GM18951 (cell line): ENCODE data around the gene ANKLE1.
"Not testable (repeated sequence)": the region's sequence is repeated elsewhere in the genome, so short reads cannot be mapped to it uniquely, and the experiment has no call there.

Experiments
- POLR2A ChIP-seq: IDR thresholded peaks from 4 replicates; pipeline ENCODE4 v1.6.1; 2011; ENCODE audit warnings: mild to moderate bottlenecking; ENCODE audit not compliant: insufficient read length, insufficient read depth; ENCODE audit errors: extremely low read depth
- in situ Hi-C: fragments of 300-500 bp; cut with MboI; formaldehyde crosslinking; loops from one replicate; pipeline ENCODE4 v1.12.0; 2022; ENCODE audit warnings: low sequenced_read_pairs, mixed read lengths, inconsistent platforms; ENCODE audit not compliant: unreplicated experiment

The ANKLE1 gene

DNA sequence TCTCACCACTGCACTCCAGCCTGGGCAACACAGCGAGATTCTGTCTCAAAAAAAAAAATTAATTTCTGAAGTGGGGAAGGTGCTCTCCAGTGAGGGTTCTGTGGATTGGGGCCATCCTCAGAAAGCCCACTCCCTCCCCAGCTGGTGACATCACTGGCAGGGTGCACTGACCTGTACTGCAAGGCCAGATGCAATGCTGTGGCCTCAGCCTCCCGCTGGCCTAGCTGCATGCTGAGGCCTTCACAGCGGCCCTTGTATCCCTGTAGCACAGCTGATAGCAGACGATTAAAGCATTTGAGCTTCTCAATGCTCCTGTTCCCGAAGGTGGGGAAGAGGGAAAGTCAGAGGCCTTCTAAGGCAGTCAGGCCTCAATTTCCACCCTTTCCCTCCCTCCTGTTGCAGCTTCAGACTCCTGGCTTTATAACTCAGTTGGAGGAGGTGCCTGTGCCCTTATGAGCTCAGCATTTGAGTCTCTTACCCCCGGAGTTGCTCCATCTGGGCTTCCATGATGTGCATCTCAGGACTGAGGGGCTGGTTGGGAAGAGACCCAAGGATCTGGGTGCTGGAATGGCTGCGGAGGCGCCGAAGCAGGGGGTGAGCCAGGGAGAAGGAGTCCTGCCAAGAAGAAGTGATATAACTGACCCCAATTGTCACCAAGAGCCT, 22.5 kb upstream of the ANKLE1 start:
- in situ Hi-C loops = no loop called here

GRCh38 chr19:17259934-17260333, 21.8 kb upstream of the ANKLE1 start:
- no peak for TF ChIP-seq POLR2A
- in situ Hi-C loops = no loop called here

More for the DNA sequence above, 22.5 kb upstream of the ANKLE1 start:
- TF ChIP-seq POLR2A = no peak

DNA sequence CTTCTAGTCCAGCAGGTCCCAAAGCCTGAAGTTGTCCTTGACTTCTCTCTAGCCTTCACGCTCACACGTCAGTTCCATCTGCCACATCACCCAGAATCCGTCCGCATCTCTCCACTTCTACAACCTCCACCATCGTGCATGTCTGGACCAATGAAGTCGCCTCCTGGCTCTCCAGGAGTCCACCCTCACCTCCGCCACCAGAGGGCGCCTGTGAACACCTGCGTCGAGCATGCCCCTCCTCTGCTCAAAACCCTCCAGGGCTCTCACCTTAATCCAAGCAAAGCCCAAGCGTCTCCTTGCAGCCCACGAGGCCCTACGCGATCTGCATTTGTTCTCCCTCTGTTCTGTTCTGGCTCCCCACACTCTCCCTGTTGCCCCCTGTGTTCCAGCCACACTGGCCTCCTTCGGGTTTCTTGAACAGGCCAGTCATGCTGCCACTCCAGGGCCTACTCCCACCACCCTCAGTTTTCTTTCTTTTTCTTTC, 20.8 kb upstream of the ANKLE1 start:
- no peak for TF ChIP-seq POLR2A
- in situ Hi-C loops = no loop called here

GRCh38 chr19:17262557-17262956, 19.1 kb upstream of the ANKLE1 start:
- no peak for TF ChIP-seq POLR2A
- in situ Hi-C loops = no loop called here

DNA sequence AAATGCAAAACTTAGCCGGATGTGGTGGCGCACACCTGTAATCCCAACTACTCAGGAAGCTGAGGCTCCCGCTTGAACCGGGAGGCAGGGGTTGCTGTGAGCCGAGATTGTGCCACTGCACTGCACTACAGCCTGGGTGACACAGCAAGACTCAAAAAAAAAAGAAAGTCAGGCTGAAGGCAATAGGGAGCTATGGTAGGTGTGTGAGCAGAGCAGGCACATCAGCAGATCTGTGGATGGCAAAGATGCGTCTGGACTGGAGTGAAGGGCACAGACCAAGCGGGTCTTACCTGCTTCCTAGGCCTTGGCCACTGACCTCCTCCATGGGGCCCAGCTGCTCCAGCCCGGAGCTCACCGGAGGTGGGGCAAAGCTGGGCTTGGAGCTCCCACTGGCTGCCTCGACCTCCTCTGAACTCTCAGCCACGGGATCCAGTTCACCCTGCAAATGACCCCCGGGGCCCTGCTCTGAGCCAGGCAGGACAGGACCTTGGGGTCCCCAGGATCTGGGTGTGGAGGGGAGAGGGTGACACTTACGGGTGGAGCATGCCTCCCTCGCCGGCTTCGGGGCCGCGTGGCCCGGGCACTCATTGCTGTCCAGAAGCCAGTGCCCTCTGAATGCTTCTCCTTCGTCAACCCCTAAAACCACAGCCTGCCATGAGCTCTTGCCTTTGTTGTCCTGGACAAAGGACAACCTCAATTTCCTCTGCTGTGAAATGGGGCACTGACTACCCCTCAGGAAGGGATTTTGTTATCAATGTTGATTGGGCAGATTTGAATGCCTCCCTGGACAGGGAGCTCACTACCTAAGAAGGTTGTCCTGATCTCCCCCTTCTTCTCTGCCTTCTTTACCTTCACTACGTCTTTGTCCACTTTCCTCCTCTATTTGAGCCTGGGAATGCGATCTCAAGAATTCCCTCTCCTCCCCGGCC, 17.7 kb upstream of the ANKLE1 start:
- in situ Hi-C loops = no loop called here
- TF ChIP-seq POLR2A = no peak

- in situ Hi-C loops = no loop called here
- TF ChIP-seq POLR2A = no peak
These were observed 17.1 kb upstream of the ANKLE1 start, which contains the start of gene USHBP1 for GRCh38 chr19:17264641-17264979. Gene USHBP1 (minus strand): TSS chr19:17264745. CDS start chr19:17264299, 446 bp downstream.

DNA sequence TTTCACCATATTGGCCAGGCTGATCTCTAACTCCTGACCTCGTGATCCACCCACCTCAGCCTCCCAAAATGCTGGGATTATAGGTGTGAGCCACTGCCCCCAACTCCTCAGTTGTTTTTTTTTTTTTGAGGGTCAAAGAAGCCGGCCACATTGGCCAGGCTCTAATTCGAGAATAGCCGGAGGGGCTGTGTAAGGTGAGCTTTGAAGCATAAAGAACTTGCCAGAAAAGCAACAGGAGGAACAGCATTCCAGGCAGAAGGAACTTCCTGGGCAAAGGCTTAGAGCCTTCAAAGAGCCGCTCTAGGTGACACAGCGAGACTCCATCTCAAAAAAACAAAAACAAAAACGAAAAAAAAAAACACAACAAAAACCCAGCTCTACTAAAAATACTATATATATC, 15.7 kb upstream of the ANKLE1 start:
- in situ Hi-C loops = no loop called here
- TF ChIP-seq POLR2A = no peak

DNA sequence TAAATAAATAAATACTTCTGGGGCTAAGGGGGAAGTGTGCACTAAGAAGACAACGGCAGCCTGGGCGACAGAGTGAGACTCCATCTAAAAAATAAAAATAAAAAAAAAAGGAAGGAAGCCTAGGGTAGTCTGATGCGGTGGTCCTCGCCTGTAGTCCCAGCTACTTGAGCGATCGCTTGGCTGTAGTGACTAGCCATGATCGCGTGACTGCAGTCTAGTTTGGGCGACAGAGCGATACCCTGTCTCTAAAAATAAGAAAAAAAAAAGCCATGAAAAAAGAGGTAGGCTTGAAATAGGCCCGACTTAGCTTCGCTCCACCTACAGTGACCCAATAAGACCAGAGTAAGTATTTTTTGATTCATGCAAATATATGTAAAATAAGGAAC, 15.1 kb upstream of the ANKLE1 start:
- TF ChIP-seq POLR2A = peak; percentile 38
- in situ Hi-C loops = no loop called here

- in situ Hi-C loops = no loop called here
- peak; percentile 76 for TF ChIP-seq POLR2A
These were observed 14.5 kb upstream of the ANKLE1 start, which contains the start of gene BABAM1 for GRCh38 chr19:17266975-17267788. Gene BABAM1 (plus strand): TSS chr19:17267443. CDS start chr19:17268807, 1,364 bp downstream.

DNA sequence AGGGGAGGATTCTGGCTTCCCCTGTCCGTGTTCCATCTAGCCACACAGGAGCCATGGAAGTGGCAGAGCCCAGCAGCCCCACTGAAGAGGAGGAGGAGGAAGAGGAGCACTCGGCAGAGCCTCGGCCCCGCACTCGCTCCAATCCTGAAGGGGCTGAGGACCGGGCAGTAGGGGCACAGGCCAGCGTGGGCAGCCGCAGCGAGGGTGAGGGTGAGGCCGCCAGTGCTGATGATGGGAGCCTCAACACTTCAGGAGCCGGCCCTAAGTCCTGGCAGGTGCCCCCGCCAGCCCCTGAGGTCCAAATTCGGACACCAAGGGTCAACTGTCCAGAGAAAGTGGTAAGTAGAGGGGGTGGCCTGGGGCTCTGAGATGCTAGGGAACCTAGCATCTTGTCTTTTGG, 12.9 kb upstream of the ANKLE1 start:
- in situ Hi-C loops = no loop called here
- TF ChIP-seq POLR2A = no peak

DNA sequence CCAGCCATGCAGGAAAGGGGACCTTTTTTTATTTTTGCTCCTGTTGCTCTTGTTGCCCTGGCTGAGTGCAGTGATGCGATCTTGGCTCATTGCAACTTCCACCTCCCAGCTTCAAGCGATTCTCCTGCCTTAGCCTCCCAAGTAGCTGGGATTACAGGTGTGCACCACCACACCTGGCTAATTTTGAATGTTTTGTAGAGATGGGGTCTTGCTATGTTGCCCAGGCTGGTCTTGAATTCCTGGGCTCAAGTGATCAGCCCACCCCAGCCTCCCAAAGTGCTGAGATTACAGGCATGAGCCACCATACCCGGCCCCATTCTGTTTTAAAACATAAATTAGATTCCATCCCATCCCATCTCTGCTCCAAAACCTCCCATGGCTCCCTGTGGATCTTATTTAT, 6.8 kb upstream of the ANKLE1 start:
- in situ Hi-C loops = not testable (repeated sequence)

DNA sequence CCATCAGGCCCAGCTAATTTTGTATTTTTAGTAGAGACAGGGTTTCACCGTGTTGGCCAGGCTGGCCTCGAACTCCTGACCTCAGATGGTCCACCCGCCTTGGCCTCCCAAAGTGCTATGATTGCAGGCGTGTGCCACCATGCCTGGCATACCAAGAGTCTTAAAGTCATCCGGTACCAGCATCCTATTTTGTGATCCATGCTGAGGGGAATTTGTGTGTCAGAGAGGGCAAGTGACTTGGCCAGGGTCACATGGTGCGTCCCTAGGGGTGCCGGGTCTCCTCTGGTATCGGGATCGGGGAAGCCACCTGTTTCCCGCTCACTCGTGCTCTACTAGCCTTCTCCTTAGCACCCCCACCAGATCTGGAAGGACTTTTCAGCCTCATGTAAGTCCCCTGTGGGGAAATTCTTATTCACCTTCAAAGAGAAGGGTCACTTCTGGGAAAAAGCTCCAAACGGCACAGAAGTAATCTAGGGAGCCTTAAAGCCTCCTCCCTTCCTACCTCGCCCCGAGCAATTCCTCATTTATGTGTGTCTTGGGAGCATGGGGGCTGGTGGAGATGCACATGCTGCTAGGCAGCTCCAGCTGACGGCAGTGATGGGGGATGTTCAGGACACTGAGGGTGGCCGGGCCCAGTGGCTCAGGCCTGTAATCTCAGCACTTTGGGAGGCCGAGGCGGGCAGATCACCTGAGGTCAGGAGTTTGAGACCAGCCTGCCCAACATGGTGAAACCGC, 6.1 kb upstream of the ANKLE1 start:
- TF ChIP-seq POLR2A = no peak
- in situ Hi-C loops = no loop called here

DNA sequence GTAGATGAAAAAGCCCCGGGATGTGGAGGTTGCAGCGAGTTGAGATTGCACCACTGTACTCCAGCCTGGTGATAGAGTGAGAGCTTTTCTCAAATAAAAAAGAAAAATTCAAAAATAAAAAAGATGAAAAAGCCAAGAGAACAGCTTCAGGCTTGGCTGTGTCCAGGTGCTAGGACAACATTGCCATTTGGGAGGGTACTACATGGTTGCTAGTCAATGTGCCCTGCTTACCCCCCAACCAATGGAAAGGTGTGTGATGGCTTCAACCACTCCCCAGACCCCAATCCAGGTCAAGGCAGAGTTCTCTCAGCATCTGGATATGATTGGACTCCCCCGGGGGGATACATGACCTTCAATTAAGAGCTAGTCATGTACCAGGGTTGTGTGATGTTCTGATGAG, 2.3 kb upstream of the ANKLE1 start:
- no peak for TF ChIP-seq POLR2A
- in situ Hi-C loops = no loop called here
